Keratinocyte (primary cell): Measurements from ENCODE around the gene SRP14. TPM values are rescaled to one million over a fixed set of nuclear protein-coding genes. Genes with fewer than 3 reads are reported as not detected.
A peak's percentile ranks its signal among the peaks of the same experiment; 100 is the strongest.

Experiments used
- DNase-seq: peaks from one replicate; pipeline ENCODE4 v3.0.0-alpha.2; 2011; ENCODE audit warnings: low read depth, missing footprints, low spot score
- FAIRE-seq: peaks from 2 replicates; lab custom pipeline; 2011; peaks lifted over from hg19 to GRCh38; lab: Jason Lieb, UNC
- H2AFZ ChIP-seq: 2 replicates; pipeline ENCODE4 v1.6.0; 2012; ENCODE audit warnings: low read length, control low read depth, inconsistent platforms; ENCODE audit not compliant: control insufficient read depth
- H3K27ac ChIP-seq: 2 replicates; pipeline ENCODE4 v1.5.1; 2011; ENCODE audit warnings: low read length; ENCODE audit not compliant: control insufficient read depth, insufficient read depth
- H3K27me3 ChIP-seq: 3 replicates; pipeline ENCODE4 v1.6.0; 2011; ENCODE audit warnings: low read length; ENCODE audit not compliant: control insufficient read depth, insufficient read depth; ENCODE audit errors: extremely low read depth
- H3K36me3 ChIP-seq, 2 experiments: 2 replicates in 1 of 2; 3 replicates in 1 of 2; pipeline ENCODE4 v1.5.1; 2011; ENCODE audit warnings: low read length in 2 of 2, mild to moderate bottlenecking in 1 of 2; ENCODE audit not compliant: control insufficient read depth in 2 of 2, insufficient read depth in 2 of 2; ENCODE audit errors: extremely low read depth in 1 of 2
- H3K4me1 ChIP-seq: 3 replicates; pipeline ENCODE4 v1.5.1; 2011; ENCODE audit warnings: low read length; ENCODE audit not compliant: control insufficient read depth, insufficient read depth; ENCODE audit errors: extremely low read depth
- H3K4me2 ChIP-seq: 3 replicates; pipeline ENCODE4 v1.6.0; 2011; ENCODE audit warnings: low read depth, low read length; ENCODE audit not compliant: control insufficient read depth, insufficient read depth; ENCODE audit errors: extremely low read depth
- H3K4me3 ChIP-seq, 3 experiments: fragments of 200-600 bp in 1 of 3; sonication (generic) in 1 of 3; 2 replicates in 2 of 3; 3 replicates in 1 of 3; pipeline ENCODE4 v1.5.1; 2011 to 2016; ENCODE audit warnings: low read length in 3 of 3, mild to moderate bottlenecking in 3 of 3, control low read depth in 2 of 3, inconsistent platforms in 1 of 3, low read depth in 1 of 3, mixed read lengths in 1 of 3, mixed run types in 1 of 3, moderate library complexity in 1 of 3; ENCODE audit not compliant: control insufficient read depth in 2 of 3, insufficient read depth in 2 of 3; ENCODE audit errors: extremely low read depth in 1 of 3
- H3K79me2 ChIP-seq: 2 replicates; pipeline ENCODE4 v1.6.0; 2012; ENCODE audit warnings: low read length; ENCODE audit not compliant: control insufficient read depth, insufficient read depth
- H3K9ac ChIP-seq: 3 replicates; pipeline ENCODE4 v1.6.0; 2011; ENCODE audit warnings: low read length; ENCODE audit not compliant: control insufficient read depth, insufficient read depth; ENCODE audit errors: extremely low read depth
- H3K9me1 ChIP-seq: 3 replicates; pipeline ENCODE4 v1.6.0; 2011; ENCODE audit warnings: low read length; ENCODE audit not compliant: control insufficient read depth, insufficient read depth; ENCODE audit errors: extremely low read depth
- H3K9me3 ChIP-seq: 2 replicates; pipeline ENCODE4 v1.5.1; 2012; ENCODE audit warnings: low read depth, low read length; ENCODE audit not compliant: control insufficient read depth
- H4K20me1 ChIP-seq: 3 replicates; pipeline ENCODE4 v1.6.0; 2011; ENCODE audit warnings: low read length; ENCODE audit not compliant: control insufficient read depth, insufficient read depth; ENCODE audit errors: extremely low read depth
- CTCF ChIP-seq, 3 experiments: IDR thresholded peaks in 1 of 3; conservative IDR thresholded peaks in 1 of 3; optimal IDR thresholded peaks in 1 of 3; 2 replicates in 2 of 3; 3 replicates in 1 of 3; pipeline versions ENCODE3 to v1.5.1; 2011; ENCODE audit warnings: low read length in 3 of 3, mild to moderate bottlenecking in 3 of 3, moderate library complexity in 2 of 3, control low read depth in 1 of 3, inconsistent platforms in 1 of 3; ENCODE audit not compliant: insufficient read depth in 2 of 3; ENCODE audit errors: extremely low read depth in 1 of 3
- EZH2 ChIP-seq: IDR thresholded peaks from one replicate; pipeline ENCODE4 v1.6.1; 2012; ENCODE audit warnings: inconsistent platforms, mild to moderate bottlenecking, low read length, moderate library complexity
- dilution Hi-C: fragments of 300-500 bp; cut with MboI; formaldehyde crosslinking; loops from one replicate; pipeline ENCODE4 v1.7.0; 2020; ENCODE audit warnings: low sequenced_read_pairs; ENCODE audit not compliant: extremely low pct_ligation_motif_present
- polyA plus RNA-seq, 5 experiments: library from polyadenylated mRNA; depleted of rRNA in 3 of 5; stranded (reverse) in 3 of 5; stranded (forward) in 1 of 5; unstranded in 1 of 5; fragments of >200 nt; gene quantifications; 1 replicate in 1 of 5; 2 replicates in 3 of 5; 3 replicates in 1 of 5; pipeline versions ENCODE4 v1.2.1 to v1.2.3, GENCODE V29; 2011 to 2012; ENCODE audit warnings: missing spikeins in 2 of 5, low read depth in 1 of 5, low replicate concordance in 1 of 5

SRP14 gene
- polyA plus RNA-seq, 1 donor (not counting 4 experiments of a cell fraction or from before 2014, with no cell fraction given) = 407 TPM

GRCh38 chr15:40043927-40044716, 5.1 kb upstream of the SRP14 start:
- peaks cover 4% of the 10 kb centered on the region for H4K20me1 ChIP-seq
- H3K4me2 ChIP-seq = no peak overlapping the region
- no peak for DNase-seq
- no peaks in the 10 kb centered on the region for H3K36me3 ChIP-seq
- TF ChIP-seq EZH2 (no peak), CTCF (optimal IDR thresholded peaks at IDR 0.05 in 1 of 3, IDR thresholded peaks at IDR 0.05 in 1 of 3, conservative IDR thresholded peaks at IDR 0.05 in 1 of 3; ENCODE audit: extremely low read depth in 1 of 3, insufficient read depth in 2 of 3, low read length in 3 of 3) (no peak)
- H3K4me1 ChIP-seq = peaks cover 39% of the 10 kb centered on the region
- peaks cover 7% of the 10 kb centered on the region for H3K79me2 ChIP-seq
- no peaks in the 10 kb centered on the region for H3K9me3 ChIP-seq
- dilution Hi-C loops = no loop called here
- H2AFZ ChIP-seq = no peak overlapping the region
- peak overlapping the region; percentile 23 for H3K27ac ChIP-seq
- no peak overlapping the region for H3K4me3 ChIP-seq
- H3K27me3 ChIP-seq = no peaks in the 10 kb centered on the region
- H3K9me1 ChIP-seq = peaks cover 7% of the 10 kb centered on the region
- no peak for FAIRE-seq
- no peak overlapping the region for H3K9ac ChIP-seq

- Histone ChIP-seq H3K9ac (no peak overlapping the region), H3K4me2 (no peak overlapping the region), H3K9me1 (peaks cover 7% of the 10 kb centered on the region), H3K36me3 (no peaks in the 10 kb centered on the region), H3K79me2 (peaks cover 19% of the 10 kb centered on the region), H3K9me3 (no peaks in the 10 kb centered on the region), H3K4me1 (peaks cover 39% of the 10 kb centered on the region), H3K27me3 (no peaks in the 10 kb centered on the region), H2AFZ (no peak overlapping the region), H3K4me3 (no peak overlapping the region), H3K27ac (no peak overlapping the region), H4K20me1 (peaks cover 4% of the 10 kb centered on the region)
- no peak for TF ChIP-seq CTCF (optimal IDR thresholded peaks at IDR 0.05 in 1 of 3, IDR thresholded peaks at IDR 0.05 in 1 of 3, conservative IDR thresholded peaks at IDR 0.05 in 1 of 3; ENCODE audit: extremely low read depth in 1 of 3, insufficient read depth in 2 of 3, low read length in 3 of 3)
- TF ChIP-seq EZH2 = no peak
- dilution Hi-C loops = no loop called here
- FAIRE-seq (no peak), DNase-seq (no peak)
Observed at GRCh38 chr15:40042791-40043320, 3.9 kb upstream of the SRP14 start.
